RKO (cell line): ENCODE results near the gene DGKH.

Experiments
- DNase-seq: peaks from one replicate; pipeline ENCODE4 v3.0.0-alpha.2; 2016; ENCODE audit warnings: low spot score

The DGKH gene, protein sequence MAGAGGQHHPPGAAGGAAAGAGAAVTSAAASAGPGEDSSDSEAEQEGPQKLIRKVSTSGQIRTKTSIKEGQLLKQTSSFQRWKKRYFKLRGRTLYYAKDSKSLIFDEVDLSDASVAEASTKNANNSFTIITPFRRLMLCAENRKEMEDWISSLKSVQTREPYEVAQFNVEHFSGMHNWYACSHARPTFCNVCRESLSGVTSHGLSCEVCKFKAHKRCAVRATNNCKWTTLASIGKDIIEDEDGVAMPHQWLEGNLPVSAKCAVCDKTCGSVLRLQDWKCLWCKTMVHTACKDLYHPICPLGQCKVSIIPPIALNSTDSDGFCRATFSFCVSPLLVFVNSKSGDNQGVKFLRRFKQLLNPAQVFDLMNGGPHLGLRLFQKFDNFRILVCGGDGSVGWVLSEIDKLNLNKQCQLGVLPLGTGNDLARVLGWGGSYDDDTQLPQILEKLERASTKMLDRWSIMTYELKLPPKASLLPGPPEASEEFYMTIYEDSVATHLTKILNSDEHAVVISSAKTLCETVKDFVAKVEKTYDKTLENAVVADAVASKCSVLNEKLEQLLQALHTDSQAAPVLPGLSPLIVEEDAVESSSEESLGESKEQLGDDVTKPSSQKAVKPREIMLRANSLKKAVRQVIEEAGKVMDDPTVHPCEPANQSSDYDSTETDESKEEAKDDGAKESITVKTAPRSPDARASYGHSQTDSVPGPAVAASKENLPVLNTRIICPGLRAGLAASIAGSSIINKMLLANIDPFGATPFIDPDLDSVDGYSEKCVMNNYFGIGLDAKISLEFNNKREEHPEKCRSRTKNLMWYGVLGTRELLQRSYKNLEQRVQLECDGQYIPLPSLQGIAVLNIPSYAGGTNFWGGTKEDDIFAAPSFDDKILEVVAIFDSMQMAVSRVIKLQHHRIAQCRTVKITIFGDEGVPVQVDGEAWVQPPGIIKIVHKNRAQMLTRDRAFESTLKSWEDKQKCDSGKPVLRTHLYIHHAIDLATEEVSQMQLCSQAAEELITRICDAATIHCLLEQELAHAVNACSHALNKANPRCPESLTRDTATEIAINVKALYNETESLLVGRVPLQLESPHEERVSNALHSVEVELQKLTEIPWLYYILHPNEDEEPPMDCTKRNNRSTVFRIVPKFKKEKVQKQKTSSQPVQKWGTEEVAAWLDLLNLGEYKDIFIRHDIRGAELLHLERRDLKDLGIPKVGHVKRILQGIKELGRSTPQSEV

GRCh38 chr13:42048342-42048683 is at the start of gene DGKH:
Gene DGKH (plus strand): TSS chr13:42048648. CDS start chr13:42048774, 126 bp downstream.
- DNase-seq, result no peak

DNA sequence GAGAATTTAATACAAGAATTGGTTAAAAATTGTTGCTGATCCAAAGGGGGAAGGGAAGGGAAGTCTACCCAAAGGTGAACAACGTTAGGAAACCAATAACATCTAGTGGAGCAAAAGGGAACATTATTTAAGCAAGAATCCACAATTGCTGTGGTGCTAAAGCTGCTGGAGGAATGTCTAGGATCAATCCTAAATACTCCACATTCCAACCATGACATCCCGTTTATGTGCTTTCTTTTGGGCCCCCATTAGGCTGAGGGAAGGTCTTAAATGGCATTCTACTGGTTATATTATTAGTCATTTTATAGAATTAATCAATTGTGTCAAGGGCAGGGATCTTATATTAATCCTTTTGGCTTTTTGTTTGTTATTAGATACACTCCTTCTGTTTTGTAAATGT is 47.6 kb upstream of the DGKH start:
- DNase-seq, result no peak

DNA sequence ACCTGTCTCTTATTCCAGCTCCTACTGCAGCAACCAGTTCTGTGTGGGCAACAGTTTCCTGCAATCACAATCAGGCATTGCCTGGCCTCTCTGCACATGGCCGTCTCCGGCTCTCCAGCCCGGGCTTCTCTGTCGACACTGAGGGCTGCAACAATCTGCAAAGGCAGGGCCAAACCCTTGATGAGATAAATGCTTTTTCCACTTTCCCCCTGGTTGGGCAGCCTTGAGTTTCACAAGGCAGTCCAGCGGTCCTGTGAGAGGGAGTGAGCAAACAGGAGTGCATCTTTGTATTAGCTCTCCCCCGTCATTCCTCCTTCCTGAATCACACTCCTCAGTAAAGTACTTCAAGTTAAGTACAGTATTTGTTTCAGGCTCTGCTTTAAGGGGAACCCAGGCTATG is 46.9 kb upstream of the DGKH start:
- DNase-seq, result peak; percentile 4

GRCh38 chr13:42002066-42002465 is 46.4 kb upstream of the DGKH start:
- no peak for DNase-seq

DNA sequence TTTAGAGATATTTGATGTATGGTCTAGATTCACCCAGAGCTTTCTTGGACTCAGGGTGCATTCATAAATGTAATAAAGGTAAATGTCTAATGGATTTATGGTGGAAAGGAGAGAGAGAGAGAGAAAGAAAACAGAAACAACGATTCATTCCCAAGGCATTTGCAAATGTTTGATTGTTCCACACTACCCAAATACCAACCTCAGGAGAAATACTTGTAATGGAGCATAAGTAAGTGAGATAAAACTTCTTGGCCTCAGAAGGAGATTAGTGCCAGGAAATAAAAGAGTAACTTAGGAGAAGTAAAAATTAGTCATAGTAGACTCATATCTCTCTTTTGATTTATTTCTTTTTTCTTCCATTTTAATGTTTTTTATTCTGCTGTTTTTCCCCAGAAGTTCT is 40.6 kb upstream of the DGKH start:
- DNase-seq, result no peak

- no peak for DNase-seq
Observed at GRCh38 chr13:42009057-42009456, 39.4 kb upstream of the DGKH start.

DNA sequence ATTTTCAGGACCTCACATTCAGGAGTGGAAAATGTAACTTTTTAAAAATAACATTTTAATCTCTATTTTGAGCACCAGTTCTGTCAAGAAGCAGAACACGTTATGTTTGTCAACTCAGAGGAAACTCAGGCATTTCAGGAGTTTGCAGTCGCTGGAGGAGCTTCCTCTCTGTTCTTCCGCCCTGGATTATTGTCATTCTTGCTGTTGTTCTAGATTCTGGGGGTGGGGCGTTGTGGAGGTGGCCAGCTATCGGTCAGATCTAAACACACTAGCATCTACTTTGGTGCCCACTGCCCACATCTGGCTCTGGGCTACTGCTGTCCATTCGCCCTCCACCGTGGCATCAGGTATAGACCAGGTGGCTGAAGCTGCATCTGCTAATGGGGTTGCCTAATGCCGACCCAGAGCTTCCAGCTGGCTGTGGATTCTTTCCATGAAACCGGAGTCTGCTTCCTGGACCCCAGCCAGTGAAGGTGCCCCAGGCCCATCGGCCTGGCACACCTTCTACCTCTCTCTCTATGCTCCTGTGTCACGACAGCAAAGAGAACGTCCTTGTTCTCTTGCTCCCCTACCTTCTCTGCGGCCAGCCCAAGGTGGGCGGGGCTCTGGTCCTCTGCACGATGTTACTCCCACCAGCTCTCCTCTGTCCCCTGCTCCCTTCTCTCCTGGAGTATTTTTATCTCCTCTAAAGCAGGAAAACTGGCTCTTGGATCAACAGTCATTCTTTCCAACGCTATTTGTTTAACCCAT is 36.7 kb upstream of the DGKH start:
- DNase-seq, result no peak

DNA sequence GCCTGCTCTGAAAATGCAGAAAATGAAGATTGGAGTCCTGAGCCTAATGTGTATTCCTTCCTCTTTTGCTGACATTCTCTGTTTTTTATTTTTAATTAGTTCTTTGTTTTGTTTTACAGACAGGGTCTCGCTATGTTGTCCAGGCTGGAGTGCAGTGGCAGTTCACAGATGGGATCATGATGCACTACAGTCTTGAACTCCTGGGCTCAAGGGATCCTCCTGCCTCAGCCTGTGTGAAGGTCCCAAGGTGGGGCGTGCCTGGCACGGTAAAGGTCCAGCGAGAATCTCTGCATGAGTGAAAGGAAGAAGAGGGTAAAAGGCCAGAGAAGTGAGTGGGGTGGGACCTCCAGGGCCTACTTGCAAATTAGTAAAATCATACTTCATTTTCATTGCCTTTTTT is 34.3 kb upstream of the DGKH start:
- no peak for DNase-seq

DNA sequence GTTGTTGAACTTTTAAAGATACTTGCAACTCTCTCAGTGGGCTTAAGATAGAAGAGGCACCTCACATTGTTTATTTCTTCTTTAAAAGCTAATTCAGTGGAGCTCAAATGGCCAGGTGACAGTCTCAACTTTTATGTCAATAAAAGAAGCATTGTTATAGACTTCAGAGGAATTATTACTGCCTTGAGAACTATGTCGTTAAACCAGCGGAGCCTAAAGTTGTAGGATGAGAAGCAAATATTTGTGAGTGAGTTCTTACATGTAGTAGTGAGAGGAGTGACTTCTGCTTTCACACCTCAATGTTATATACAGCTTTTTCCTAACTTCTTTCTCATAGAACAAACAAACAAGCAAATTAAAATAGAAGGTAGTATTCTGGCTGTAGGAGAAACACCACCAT is 31.2 kb upstream of the DGKH start:
- DNase-seq, result no peak

DNA sequence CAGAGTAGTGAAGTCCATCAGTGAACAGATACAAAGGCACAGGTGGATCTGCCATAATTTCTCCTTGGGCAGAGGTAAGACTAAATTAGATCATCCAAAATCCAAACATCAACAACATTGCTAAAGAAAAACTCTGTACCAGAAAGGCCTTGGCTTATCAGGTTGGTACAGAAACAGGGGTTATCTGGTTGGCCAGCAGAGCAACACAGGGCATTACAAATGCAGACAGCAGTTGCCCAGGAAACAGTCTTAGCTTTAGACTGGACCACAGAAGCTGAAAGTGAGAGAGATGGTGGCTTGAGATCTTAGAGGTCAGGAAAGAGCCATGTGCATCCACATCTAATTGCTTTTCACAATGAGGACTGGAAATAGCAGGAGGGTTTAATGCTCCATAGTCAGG is 26.6 kb upstream of the DGKH start:
- DNase-seq, result no peak

DNA sequence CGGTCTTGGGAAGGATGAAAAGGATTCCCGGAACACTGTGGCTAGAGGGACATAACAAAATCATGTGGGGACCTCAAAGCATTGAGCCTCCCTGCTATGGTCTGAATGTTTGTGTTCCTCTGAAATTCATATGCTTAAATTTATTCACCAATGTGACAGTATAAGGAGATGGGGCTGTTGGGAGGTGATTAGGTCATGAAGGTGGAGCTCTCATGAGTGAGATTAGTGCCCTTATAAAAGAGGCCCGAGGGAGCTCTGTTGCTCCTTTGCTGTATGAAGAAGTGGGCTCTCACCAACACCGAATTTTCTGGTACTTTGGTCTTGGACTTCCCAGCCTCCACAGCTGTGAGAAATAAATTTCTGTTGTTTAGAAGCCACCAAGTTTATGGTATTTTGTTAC is 26.1 kb upstream of the DGKH start:
- no peak for DNase-seq

- no peak for DNase-seq
Observed at GRCh38 chr13:42022796-42023493, 25.5 kb upstream of the DGKH start.

GRCh38 chr13:42027286-42027685 is 21.2 kb upstream of the DGKH start:
- DNase-seq, result no peak

- DNase-seq, result no peak
Observed at GRCh38 chr13:42028113-42028799, 20.2 kb upstream of the DGKH start.

- no peak for DNase-seq
Observed at GRCh38 chr13:42035905-42036521, 12.4 kb upstream of the DGKH start.

GRCh38 chr13:42036711-42037110 is 11.7 kb upstream of the DGKH start:
- DNase-seq, result no peak

GRCh38 chr13:42038661-42039456 is 9.6 kb upstream of the DGKH start:
- DNase-seq, result no peak

GRCh38 chr13:42039457-42039945 is 8.9 kb upstream of the DGKH start:
- DNase-seq, result no peak
